OCI-LY7 (cell line): Measurements from ENCODE around the gene SMG6. TPM values are rescaled to one million over a fixed set of nuclear protein-coding genes. Genes with fewer than 3 reads are reported as not detected.

Experiments
- BruUV-seq: library from RNA; stranded (reverse); fragments of 400-500 nt; replicated peaks from 2 replicates; lab custom pipeline; 2021; lab: Mats Ljungman, UMichigan
- CTCF ChIA-PET: fragments of 300-600 bp; sonication (Branson Sonifier 250); formaldehyde crosslinking; loops from one replicate; lab custom pipeline; 2022; ENCODE audit warnings: antibody characterized with exemption; ENCODE audit not compliant: unreplicated experiment; lab: Charles Lee
- POLR2A ChIA-PET: fragments of 300-600 bp; sonication (Branson Sonifier 250); formaldehyde crosslinking; loops from one replicate; lab custom pipeline; 2022; ENCODE audit warnings: antibody characterized with exemption; lab: Charles Lee
- DNase-seq: peaks from one replicate; pipeline ENCODE4 v3.0.0-alpha.2; 2015; ENCODE audit warnings: low spot score
- H2AFZ ChIP-seq: fragments of 200-600 bp; sonication (generic), shearing (Covaris generic); 2 replicates; pipeline ENCODE4 v1.6.1; 2014; ENCODE audit warnings: mild to moderate bottlenecking, antibody characterized with exemption, low read length, moderate library complexity
- H3K27ac ChIP-seq: fragments of 200-600 bp; sonication (generic); 2 replicates; pipeline ENCODE4 v1.5.1; 2014; ENCODE audit warnings: mixed run types, low read depth, mild to moderate bottlenecking, moderate library complexity, low read length, inconsistent platforms; ENCODE audit not compliant: poor library complexity, severe bottlenecking
- H3K36me3 ChIP-seq: fragments of 200-600 bp; sonication (generic); 2 replicates; pipeline ENCODE4 v1.6.1; 2014; ENCODE audit warnings: mild to moderate bottlenecking, antibody characterized with exemption, low read length, moderate library complexity, mixed read lengths; ENCODE audit not compliant: insufficient read depth
- H3K4me1 ChIP-seq: fragments of 200-600 bp; sonication (generic); 2 replicates; pipeline ENCODE4 v1.5.1; 2014; ENCODE audit warnings: mild to moderate bottlenecking, low read length; ENCODE audit not compliant: insufficient read depth, poor library complexity, severe bottlenecking
- H3K4me2 ChIP-seq: fragments of 200-600 bp; sonication (generic); 2 replicates; pipeline ENCODE4 v1.6.1; 2014; ENCODE audit warnings: mild to moderate bottlenecking, low read length
- H3K4me3 ChIP-seq: fragments of 200-600 bp; sonication (generic); 2 replicates; pipeline ENCODE4 v1.5.1; 2014; ENCODE audit warnings: mild to moderate bottlenecking, low read depth, low read length; ENCODE audit not compliant: poor library complexity, severe bottlenecking
- H3K79me2 ChIP-seq: fragments of 200-600 bp; sonication (generic); 2 replicates; pipeline ENCODE4 v1.6.1; 2016; ENCODE audit warnings: low read depth, mild to moderate bottlenecking, low read length, moderate library complexity, mixed read lengths; ENCODE audit not compliant: insufficient read depth
- H3K9me2 ChIP-seq: fragments of 200-600 bp; sonication (generic); 2 replicates; pipeline ENCODE4 v1.6.1; 2016; ENCODE audit warnings: mild to moderate bottlenecking, low read length, mixed read lengths; ENCODE audit not compliant: insufficient read depth
- H3K9me3 ChIP-seq: fragments of 200-600 bp; sonication (generic); 2 replicates; pipeline ENCODE4 v1.6.1; 2014; ENCODE audit warnings: mild to moderate bottlenecking, mixed run types, low read length, mixed read lengths
- H4K20me1 ChIP-seq: fragments of 200-600 bp; sonication (generic); 2 replicates; pipeline ENCODE4 v1.6.1; 2014; ENCODE audit warnings: mild to moderate bottlenecking, antibody characterized with exemption, low read length, moderate library complexity, mixed read lengths; ENCODE audit not compliant: insufficient read depth
- CTCF ChIP-seq: fragments of 200-600 bp; sonication (generic); conservative IDR thresholded peaks from 2 replicates; pipeline ENCODE4 v1.5.1; 2014; ENCODE audit warnings: mild to moderate bottlenecking, antibody characterized with exemption, low read length, moderate library complexity, mixed read lengths
- EZH2phosphoT487 ChIP-seq: fragments of 200-600 bp; sonication (generic); IDR thresholded peaks from 2 replicates; pipeline ENCODE4 v1.6.1; 2018; ENCODE audit warnings: low read depth, borderline replicate concordance, mild to moderate bottlenecking, mixed run types, antibody characterized with exemption, low read length, moderate library complexity, mixed read lengths
- intact Hi-C: fragments of 100-400 bp; cut with micrococcal nuclease; formaldehyde crosslinking; loops from one replicate; pipeline ENCODE4 v1.10.0; 2022; ENCODE audit not compliant: unreplicated experiment
- total RNA-seq, 2 experiments: library from RNA; depleted of rRNA in 1 of 2; stranded (reverse); fragments of >200 nt in 1 of 2; shearing (Covaris generic) in 1 of 2; gene quantifications; 2 replicates each; pipeline ENCODE4 v1.2.3, GENCODE V29; 2014 to 2022

Gene SMG6
- total RNA-seq, 2 experiments from 2014 or later: 12.5 to 17.8 TPM

- no TSS peak for BruUV-seq
- intact Hi-C loops: no loop called here
- ChIA-PET CTCF (no interaction called here), POLR2A (no interaction called here)
- TF ChIP-seq CTCF: no peak
- TF ChIP-seq EZH2phosphoT487: no peak
- Histone ChIP-seq H3K79me2 (no peaks in the 10 kb centered on the region), H3K4me3 (no peak overlapping the region), H2AFZ (no peak overlapping the region), H3K9me2 (no peaks in the 10 kb centered on the region), H4K20me1 (no peaks in the 10 kb centered on the region), H3K4me1 (peaks cover 20% of the 10 kb centered on the region), H3K4me2 (no peak overlapping the region), H3K27ac (no peak overlapping the region), H3K36me3 (no peaks in the 10 kb centered on the region), H3K9me3 (no peaks in the 10 kb centered on the region)
- no peak for DNase-seq
These were observed 208.1 kb downstream of the SMG6 start for GRCh38 chr17:2095536-2095910.

GRCh38 chr17:2094891-2095535 lies 208.6 kb downstream of the SMG6 start:
- H3K36me3 ChIP-seq: no peaks in the 10 kb centered on the region
- CTCF ChIA-PET: no interaction called here
- no peak overlapping the region for H3K4me2 ChIP-seq
- no TSS peak for BruUV-seq
- peaks cover 26% of the 10 kb centered on the region for H3K4me1 ChIP-seq
- TF ChIP-seq CTCF (peak; percentile 52), EZH2phosphoT487 (no peak)
- no peak overlapping the region for H3K4me3 ChIP-seq
- intact Hi-C loops: no loop called here
- no peaks in the 10 kb centered on the region for H4K20me1 ChIP-seq
- H3K9me2 ChIP-seq: no peaks in the 10 kb centered on the region
- no peaks in the 10 kb centered on the region for H3K9me3 ChIP-seq
- DNase-seq: peak; percentile 27
- H2AFZ ChIP-seq: no peak overlapping the region
- no peaks in the 10 kb centered on the region for H3K79me2 ChIP-seq
- POLR2A ChIA-PET: interaction anchor here (1.2 kb wide), 1 partner anchor 27 kb away, joined by 3 read pairs; no protein-coding TSS in a partner anchor
- no peak overlapping the region for H3K27ac ChIP-seq

GRCh38 chr17:2093349-2093748 lies 210.2 kb downstream of the SMG6 start:
- no peaks in the 10 kb centered on the region for H4K20me1 ChIP-seq
- no peak overlapping the region for H3K4me3 ChIP-seq
- TF ChIP-seq EZH2phosphoT487 (no peak), CTCF (no peak)
- no peak overlapping the region for H3K4me2 ChIP-seq
- intact Hi-C loops: no loop called here
- no peaks in the 10 kb centered on the region for H3K79me2 ChIP-seq
- no TSS peak for BruUV-seq
- no peaks in the 10 kb centered on the region for H3K36me3 ChIP-seq
- no peaks in the 10 kb centered on the region for H3K9me3 ChIP-seq
- H3K9me2 ChIP-seq: no peaks in the 10 kb centered on the region
- H3K27ac ChIP-seq: no peak overlapping the region
- peaks cover 42% of the 10 kb centered on the region for H3K4me1 ChIP-seq
- H2AFZ ChIP-seq: no peak overlapping the region
- no peak for DNase-seq
- ChIA-PET POLR2A (interaction anchor here (0.5 kb wide), 1 partner anchor 190 kb away, joined by 8 read pairs; no protein-coding TSS in a partner anchor), CTCF (interaction anchor here (0.6 kb wide), 1 partner anchor 35 kb away, joined by 3 read pairs; no protein-coding TSS in a partner anchor)
